HG03521 (cell line): ENCODE results near the gene CEPT1.

Experiments
- ATAC-seq: cut with Tn5 transposase; IDR thresholded peaks from one replicate; pipeline ENCODE4 v1.9.1; 2021; ENCODE audit warnings: mild to moderate bottlenecking, moderate library complexity; ENCODE audit not compliant: unreplicated experiment

CEPT1 gene

GRCh38 chr1:111145963-111146768 lies 6.1 kb downstream of the CEPT1 start:
- ATAC-seq, result no peak

DNA sequence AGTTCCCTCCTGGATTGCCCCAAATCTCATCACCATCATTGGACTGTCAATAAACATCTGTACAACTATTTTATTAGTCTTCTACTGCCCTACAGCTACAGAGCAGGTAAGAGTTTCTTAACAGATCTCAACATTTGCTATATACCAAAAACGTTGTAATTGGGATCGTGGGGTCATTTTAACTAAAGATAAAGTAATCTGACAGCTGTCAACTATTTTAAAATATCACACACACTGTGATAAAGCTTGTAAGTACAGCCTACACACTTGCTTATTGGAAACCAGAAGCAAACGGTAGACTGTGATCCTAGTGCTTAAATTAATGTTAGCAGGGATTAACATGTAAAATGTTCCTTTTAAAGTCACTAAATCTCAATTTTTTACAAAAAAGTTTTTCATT lies 7.9 kb downstream of the CEPT1 start:
- ATAC-seq, result no peak

DNA sequence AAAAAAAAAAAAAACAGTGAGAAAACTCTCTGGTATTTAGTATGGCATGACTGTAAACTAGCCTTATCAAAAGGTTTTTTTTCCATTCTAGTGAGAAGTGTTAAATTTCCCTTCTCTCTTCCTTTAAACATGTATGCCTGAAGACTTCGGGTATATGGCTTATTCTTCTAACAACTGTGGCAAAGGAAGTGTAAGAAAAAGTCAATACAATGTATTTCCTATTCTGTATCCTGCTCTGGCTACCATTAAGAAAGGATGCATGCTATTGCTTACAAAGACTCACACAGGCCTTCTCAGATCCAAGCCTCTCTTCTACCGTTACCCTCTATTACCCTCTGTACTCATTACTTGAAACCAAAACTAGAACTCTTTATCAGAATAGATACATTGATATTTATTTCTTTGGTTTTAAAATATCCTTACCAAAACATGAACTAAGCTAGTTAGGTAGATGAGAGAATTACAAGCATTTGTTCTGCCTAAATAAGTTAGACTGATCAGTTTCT lies 8.4 kb downstream of the CEPT1 start:
- ATAC-seq, result no peak

GRCh38 chr1:111151838-111152237 lies 11.8 kb downstream of the CEPT1 start:
- ATAC-seq, result no peak

GRCh38 chr1:111154021-111154999 lies 14.3 kb downstream of the CEPT1 start:
- no peak for ATAC-seq

GRCh38 chr1:111157431-111157830 lies 17.4 kb downstream of the CEPT1 start:
- no peak for ATAC-seq

- no peak for ATAC-seq
These were observed 21.9 kb downstream of the CEPT1 start for GRCh38 chr1:111161843-111162487.

DNA sequence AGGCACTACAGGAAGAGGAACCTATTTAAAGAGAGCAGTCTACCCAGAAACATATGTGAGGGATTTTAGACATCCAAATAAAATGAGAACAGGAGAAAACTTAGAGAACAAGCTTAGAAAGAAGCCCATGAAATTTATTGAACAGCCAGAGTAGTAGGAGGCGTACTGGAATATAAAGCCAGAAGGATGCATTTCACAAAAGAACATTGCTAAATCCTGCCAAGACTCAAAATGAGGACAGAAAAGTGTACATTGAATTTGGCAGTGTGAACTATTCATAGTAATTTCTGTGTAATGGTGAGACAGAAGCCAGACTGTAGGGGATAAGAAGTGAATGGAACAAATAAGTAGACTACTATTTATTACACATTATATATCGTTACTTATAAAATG lies 22.5 kb downstream of the CEPT1 start:
- ATAC-seq, result no peak

- ATAC-seq, result no peak
These were observed 23.3 kb downstream of the CEPT1 start for GRCh38 chr1:111163363-111163762.

- ATAC-seq, result no peak
These were observed 24.1 kb downstream of the CEPT1 start for GRCh38 chr1:111164151-111164550.

DNA sequence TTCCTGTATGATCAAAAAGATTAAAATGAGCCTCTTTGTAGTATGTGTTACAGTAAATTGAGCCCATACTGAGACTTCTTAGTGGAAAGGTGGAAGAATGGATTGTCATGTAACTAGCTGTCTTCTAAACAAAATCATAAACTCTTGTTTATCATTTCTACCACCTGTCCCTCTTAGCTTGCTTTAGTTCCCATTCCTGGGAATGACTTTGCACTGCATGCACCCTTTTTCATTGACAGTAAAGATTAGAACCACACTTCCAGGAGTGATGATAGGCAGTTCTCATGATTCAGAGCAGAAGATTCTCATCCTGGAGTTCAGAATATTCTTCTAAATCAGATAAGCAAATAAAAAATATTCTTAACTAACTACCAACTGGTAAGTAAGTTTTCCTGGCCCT lies 32.4 kb downstream of the CEPT1 start:
- ATAC-seq, result no peak

GRCh38 chr1:111174070-111174469 lies 34.0 kb downstream of the CEPT1 start:
- ATAC-seq, result no peak

DNA sequence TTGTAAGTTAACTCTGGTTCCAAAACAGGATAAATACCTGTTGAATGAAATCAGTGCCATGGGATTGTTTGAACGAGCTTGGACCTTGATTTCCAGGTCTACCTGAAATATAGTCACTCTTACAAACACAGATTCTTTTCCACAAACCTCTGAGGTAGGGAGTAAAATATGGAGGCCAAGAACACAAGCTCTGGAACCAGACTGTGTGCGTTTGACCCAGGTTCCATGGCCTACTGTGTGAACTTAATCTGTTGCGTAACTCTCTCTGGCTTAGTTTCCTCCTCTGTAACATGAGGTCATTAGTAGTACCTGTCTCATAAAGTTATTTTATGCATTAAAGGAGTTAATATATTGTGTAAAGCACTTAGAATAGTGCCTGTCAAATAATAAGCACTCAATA lies 35.3 kb downstream of the CEPT1 start:
- ATAC-seq, result no peak

DNA sequence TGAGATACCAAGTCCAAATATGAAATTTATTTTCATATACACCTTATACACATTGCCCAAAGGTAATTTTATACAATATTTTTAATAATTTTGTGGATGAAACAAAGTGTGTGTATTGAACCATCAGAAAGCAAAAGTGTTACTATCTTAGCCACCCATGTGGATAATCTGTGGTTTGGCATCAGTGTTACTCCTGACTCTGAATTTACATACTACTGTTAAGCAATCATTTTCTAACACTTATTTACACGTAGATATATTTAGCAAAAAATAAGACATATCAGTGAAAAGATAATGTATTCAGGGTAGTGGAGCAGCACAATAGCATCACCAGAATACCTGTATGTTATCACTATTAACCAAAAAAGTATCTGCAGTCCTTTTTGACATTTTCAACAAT lies 36.7 kb downstream of the CEPT1 start:
- ATAC-seq, result no peak

DNA sequence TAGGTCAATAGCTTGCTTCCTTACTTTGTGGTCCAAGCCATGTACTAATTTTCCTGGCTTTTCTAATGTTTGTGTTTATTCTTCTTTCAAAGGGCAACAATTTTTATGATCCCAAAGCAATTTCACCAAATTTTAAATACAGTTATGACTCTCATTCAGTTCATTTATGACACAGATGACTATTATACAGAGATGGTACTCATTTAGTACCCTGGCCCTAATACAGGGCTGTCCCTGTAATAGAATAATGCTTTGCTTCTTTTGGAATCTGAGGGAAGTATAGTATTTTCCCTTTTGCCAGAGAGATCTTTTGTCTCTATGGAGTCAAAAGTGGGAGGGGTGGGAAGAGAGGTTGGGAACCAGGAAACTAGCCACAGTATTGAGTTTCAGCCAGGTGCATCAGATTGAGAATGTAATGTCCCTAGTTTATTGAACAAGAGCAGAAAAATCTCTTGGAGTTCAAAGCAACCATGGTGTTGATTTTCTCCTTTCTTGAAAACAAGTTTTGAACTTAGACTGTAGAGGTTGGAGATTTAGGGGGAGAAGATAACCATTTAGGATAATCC lies 40.0 kb downstream of the CEPT1 start:
- no peak for ATAC-seq

- ATAC-seq, result no peak
These were observed 42.0 kb downstream of the CEPT1 start for GRCh38 chr1:111182052-111182451.

DNA sequence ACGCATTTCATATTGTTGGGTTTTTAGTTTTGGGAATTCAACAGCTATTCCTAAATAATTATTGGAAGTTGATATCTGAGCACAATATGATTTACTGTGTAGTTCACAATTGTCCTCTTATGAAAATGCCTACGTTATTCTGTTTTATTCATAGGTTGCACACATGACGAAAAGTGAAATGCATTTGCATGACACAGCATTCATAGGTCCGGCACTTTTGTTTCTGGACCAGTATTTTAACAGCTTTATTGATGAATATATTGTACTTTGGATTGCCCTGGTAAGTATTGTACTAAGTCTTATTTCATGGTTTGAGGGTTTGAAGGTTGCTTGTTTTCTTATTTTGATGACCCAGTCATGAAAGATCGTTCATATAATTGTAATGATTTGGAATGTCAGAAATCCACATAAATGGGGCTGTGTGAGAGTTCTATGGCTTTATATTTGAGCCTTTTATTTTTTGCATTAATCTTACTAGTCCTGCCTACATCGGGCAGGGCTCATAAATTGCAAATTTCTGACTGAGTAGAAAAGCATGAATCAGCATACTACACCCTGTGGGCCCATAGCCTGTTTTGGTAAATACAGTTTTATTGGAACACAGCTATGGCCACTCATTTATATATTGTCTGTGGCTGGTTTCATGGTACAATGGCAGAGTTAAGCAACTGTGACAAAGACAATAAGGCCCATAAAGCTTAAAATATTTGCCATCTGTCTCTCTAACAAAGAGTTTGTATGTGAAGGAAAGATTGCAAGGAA lies 43.5 kb downstream of the CEPT1 start:
- ATAC-seq, result no peak

DNA sequence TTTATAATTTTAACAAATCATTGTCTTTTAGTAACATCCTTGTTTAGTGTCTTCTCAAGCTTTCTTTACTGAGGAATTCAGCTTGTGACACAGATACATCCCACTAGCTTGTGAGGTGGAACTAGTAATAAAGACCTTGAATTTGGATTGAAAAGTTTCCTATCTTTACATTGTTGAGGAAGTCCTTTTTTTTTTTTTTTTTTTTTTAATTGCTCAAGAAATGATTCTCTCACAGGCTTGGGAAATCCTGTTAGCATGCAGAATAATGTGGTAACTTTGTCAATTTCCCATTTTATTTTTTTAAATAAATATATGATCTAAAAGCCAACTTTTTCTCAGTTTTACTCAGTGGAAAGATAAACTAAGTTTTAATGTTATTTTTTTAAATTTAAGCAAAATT lies 44.6 kb downstream of the CEPT1 start:
- ATAC-seq, result no peak

DNA sequence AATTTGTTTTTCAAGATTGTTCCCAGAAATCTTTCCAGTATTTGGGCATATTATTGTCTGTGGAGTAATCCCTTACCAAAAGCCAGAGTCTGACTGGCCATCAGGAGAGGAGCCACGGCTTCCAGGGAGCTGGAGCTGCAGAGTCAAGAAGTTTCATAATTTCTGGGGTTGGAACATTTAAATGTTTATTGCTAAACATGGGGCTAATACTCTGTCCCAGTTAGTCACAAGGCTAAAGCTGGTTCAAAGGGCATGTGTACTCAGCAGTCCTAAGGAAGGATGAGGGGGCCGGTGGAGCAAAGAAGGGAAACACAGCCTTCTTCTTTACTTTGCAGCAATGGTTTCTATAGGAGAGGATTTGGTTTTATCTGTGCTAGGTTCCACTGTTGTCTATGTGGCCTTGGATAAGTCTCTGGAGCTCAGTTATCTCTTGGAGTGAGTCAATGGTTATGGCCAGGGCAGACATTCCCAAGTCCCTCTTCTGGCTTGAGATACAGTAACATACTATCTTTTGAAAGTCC lies 51.0 kb downstream of the CEPT1 start:
- no peak for ATAC-seq

DNA sequence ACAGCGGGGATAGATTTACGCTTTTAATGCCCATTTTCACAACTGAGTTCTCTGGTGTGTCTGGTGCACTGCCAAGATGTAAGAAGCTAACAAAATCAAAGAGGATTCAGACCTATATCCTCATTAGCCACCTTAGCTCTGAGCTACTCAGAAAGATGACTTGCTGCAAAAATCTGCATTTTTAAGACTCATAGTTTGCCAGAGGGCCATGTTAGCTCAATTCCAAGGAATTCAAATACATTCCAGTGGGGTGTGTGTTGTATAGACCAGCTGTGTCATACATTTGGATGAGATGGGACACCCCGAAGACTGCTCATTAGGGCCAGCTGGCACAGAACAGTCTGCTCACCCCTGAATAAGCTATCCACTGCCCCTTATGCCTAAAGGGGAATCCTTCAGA lies 51.5 kb downstream of the CEPT1 start:
- no peak for ATAC-seq
